ENCODE results near the gene PSMB10. TPM values are rescaled to one million over a fixed set of nuclear protein-coding genes. Genes with fewer than 3 reads are reported as not detected.

The PSMB10 gene
- total RNA-seq, 6 donors from 2014 or later = 48.2 to 106 (median 60.6) TPM

GRCh38 chr16:67926181-67926750 is 10.4 kb downstream of the PSMB10 start:
- Histone ChIP-seq H3K27ac (peak overlapping the region; percentile 57 to 80 (median 70)), H3K4me1 (peaks cover 12 to 54% (median 14%) of the 10 kb centered on the region in 4 donors), H3K36me3 (peaks cover 3 to 47% (median 25%) of the 10 kb centered on the region in 4 donors), H3K27me3 (no peaks in the 10 kb centered on the region), H3K9me3 (no peaks in the 10 kb centered on the region), H3K4me3 (no peak overlapping the region)
- 44 to 61% methylated on average over 8 to 13 of the region's 13 CpGs for WGBS, 2 donors
- TF ChIP-seq POLR2A (IDR thresholded peaks at IDR 0.05) (no peak), CTCF (IDR thresholded peaks at IDR 0.05) (peak in 1 of 6 experiments; percentile 39), POLR2AphosphoS5 (IDR thresholded peaks at IDR 0.05) (peak in 1 of 2 donors; percentile 40)
- ATAC-seq (ENCODE audit: low FRiP score in 2 of 2) (no peak), DNase-seq (peak in 1 of 2 donors; percentile 64)

GRCh38 chr16:67924140-67924906 is 12.3 kb downstream of the PSMB10 start:
- DNase-seq (no peak), ATAC-seq (ENCODE audit: low FRiP score in 2 of 2) (no peak)
- no peak for TF ChIP-seq POLR2A (IDR thresholded peaks at IDR 0.05)
- TF ChIP-seq EP300 (IDR thresholded peaks at IDR 0.05) = no peak
- TF ChIP-seq CTCF (IDR thresholded peaks at IDR 0.05) = no peak
- no peak for TF ChIP-seq POLR2AphosphoS5 (IDR thresholded peaks at IDR 0.05)
- peaks cover 12 to 54% (median 14%) of the 10 kb centered on the region in 4 donors for H3K4me1 ChIP-seq
- peak overlapping the region in 1 of 4 donors; percentile 12 for H3K27ac ChIP-seq
- H3K4me3 ChIP-seq = no peak overlapping the region
- WGBS, 2 donors = 81 to 94% methylated on average over 7 to 10 of the region's 10 CpGs
- peaks cover 3 to 37% (median 19%) of the 10 kb centered on the region in 4 donors for H3K36me3 ChIP-seq
- H3K27me3 ChIP-seq = no peaks in the 10 kb centered on the region
- H3K9me3 ChIP-seq = no peaks in the 10 kb centered on the region

GRCh38 chr16:67923414-67924116 is 13.1 kb downstream of the PSMB10 start:
- DNase-seq (no peak), ATAC-seq (ENCODE audit: low FRiP score in 2 of 2) (no peak)
- Histone ChIP-seq H3K36me3 (peaks cover 3 to 30% (median 15%) of the 10 kb centered on the region in 4 donors), H3K27ac (peak overlapping the region in 1 of 4 donors; percentile 12), H3K4me1 (peaks cover 12 to 57% (median 14%) of the 10 kb centered on the region in 4 donors), H3K27me3 (no peaks in the 10 kb centered on the region), H3K4me3 (no peak overlapping the region), H3K9me3 (no peaks in the 10 kb centered on the region)
- TF ChIP-seq POLR2AphosphoS5 (IDR thresholded peaks at IDR 0.05) (no peak), CTCF (IDR thresholded peaks at IDR 0.05) (no peak), EP300 (IDR thresholded peaks at IDR 0.05) (no peak)
- WGBS, 2 donors = 70 to 75% methylated on average over 10 of the region's 10 CpGs

GRCh38 chr16:67922740-67923139 is 13.9 kb downstream of the PSMB10 start:
- ATAC-seq (ENCODE audit: low FRiP score in 2 of 2) = no peak
- no peaks in the 10 kb centered on the region for H3K9me3 ChIP-seq
- H3K4me1 ChIP-seq = peaks cover 13 to 60% (median 18%) of the 10 kb centered on the region in 4 donors
- H3K27ac ChIP-seq = peak overlapping the region in 1 of 4 donors; percentile 49
- DNase-seq = no peak
- no peaks in the 10 kb centered on the region for H3K27me3 ChIP-seq
- no peak overlapping the region for H3K4me3 ChIP-seq
- no peak for TF ChIP-seq CTCF (IDR thresholded peaks at IDR 0.05)
- TF ChIP-seq POLR2A (IDR thresholded peaks at IDR 0.05) = no peak
- TF ChIP-seq EP300 (IDR thresholded peaks at IDR 0.05) = no peak
- TF ChIP-seq POLR2AphosphoS5 (IDR thresholded peaks at IDR 0.05) = no peak
- peaks cover 3 to 29% (median 11%) of the 10 kb centered on the region in 4 donors for H3K36me3 ChIP-seq
- 72 to 78% methylated on average over 5 to 8 of the region's 8 CpGs for WGBS, 2 donors

Data from upper lobe of left lung (tissue), 6 donors.